ENCODE results near the gene FKTN.

DNA sequence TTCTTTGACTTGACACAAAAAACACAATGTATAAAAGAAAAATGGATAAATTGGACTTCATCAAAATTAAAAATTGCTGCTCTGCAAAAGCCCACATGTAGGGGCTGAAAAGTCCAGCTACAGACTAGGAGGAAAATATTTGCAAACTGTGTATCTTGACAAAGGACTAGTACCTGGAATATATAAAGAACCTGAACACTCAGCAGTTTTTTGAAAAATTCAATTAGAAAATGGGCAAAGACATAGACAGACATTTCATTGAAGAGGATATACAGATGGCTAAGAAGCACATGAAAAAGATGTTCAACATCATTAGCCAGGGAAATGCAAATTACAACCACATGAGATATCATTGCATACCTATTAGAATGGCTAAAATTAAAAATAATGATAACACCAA, 85.9 kb downstream of the FKTN start:
- TF ChIP-seq, protein P1, sequence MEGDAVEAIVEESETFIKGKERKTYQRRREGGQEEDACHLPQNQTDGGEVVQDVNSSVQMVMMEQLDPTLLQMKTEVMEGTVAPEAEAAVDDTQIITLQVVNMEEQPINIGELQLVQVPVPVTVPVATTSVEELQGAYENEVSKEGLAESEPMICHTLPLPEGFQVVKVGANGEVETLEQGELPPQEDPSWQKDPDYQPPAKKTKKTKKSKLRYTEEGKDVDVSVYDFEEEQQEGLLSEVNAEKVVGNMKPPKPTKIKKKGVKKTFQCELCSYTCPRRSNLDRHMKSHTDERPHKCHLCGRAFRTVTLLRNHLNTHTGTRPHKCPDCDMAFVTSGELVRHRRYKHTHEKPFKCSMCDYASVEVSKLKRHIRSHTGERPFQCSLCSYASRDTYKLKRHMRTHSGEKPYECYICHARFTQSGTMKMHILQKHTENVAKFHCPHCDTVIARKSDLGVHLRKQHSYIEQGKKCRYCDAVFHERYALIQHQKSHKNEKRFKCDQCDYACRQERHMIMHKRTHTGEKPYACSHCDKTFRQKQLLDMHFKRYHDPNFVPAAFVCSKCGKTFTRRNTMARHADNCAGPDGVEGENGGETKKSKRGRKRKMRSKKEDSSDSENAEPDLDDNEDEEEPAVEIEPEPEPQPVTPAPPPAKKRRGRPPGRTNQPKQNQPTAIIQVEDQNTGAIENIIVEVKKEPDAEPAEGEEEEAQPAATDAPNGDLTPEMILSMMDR (IDR thresholded peaks at IDR 0.05 in 2 of 3, conservative IDR thresholded peaks at IDR 0.05 in 1 of 3; ENCODE audit: borderline replicate concordance in 1 of 3, insufficient read depth in 1 of 3, low read depth in 2 of 3, low read length in 2 of 3), result no peak
- TF ChIP-seq, protein P2, sequence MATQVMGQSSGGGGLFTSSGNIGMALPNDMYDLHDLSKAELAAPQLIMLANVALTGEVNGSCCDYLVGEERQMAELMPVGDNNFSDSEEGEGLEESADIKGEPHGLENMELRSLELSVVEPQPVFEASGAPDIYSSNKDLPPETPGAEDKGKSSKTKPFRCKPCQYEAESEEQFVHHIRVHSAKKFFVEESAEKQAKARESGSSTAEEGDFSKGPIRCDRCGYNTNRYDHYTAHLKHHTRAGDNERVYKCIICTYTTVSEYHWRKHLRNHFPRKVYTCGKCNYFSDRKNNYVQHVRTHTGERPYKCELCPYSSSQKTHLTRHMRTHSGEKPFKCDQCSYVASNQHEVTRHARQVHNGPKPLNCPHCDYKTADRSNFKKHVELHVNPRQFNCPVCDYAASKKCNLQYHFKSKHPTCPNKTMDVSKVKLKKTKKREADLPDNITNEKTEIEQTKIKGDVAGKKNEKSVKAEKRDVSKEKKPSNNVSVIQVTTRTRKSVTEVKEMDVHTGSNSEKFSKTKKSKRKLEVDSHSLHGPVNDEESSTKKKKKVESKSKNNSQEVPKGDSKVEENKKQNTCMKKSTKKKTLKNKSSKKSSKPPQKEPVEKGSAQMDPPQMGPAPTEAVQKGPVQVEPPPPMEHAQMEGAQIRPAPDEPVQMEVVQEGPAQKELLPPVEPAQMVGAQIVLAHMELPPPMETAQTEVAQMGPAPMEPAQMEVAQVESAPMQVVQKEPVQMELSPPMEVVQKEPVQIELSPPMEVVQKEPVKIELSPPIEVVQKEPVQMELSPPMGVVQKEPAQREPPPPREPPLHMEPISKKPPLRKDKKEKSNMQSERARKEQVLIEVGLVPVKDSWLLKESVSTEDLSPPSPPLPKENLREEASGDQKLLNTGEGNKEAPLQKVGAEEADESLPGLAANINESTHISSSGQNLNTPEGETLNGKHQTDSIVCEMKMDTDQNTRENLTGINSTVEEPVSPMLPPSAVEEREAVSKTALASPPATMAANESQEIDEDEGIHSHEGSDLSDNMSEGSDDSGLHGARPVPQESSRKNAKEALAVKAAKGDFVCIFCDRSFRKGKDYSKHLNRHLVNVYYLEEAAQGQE (IDR thresholded peaks at IDR 0.05; ENCODE audit: low read depth), result no peak
- TF ChIP-seq EZH2phosphoT487 (IDR thresholded peaks at IDR 0.05; ENCODE audit: borderline replicate concordance) (no peak), RAD21 (IDR thresholded peaks at IDR 0.05; ENCODE audit: low read depth) (no peak), POLR2A (IDR thresholded peaks at IDR 0.05; ENCODE audit: borderline replicate concordance, extremely low read depth, insufficient read depth, insufficient read length) (no peak), POLR2AphosphoS5 (IDR thresholded peaks at IDR 0.05; ENCODE audit: low read depth, low read length) (no peak), EGR1 (IDR thresholded peaks at IDR 0.05; ENCODE audit: low read depth) (no peak), ATF3 (IDR thresholded peaks at IDR 0.05) (no peak), SIN3A (IDR thresholded peaks at IDR 0.05; ENCODE audit: low read depth) (no peak), SP1 (IDR thresholded peaks at IDR 0.05; ENCODE audit: low read depth) (no peak), EZH2 (IDR thresholded peaks at IDR 0.05) (no peak), YY1 (IDR thresholded peaks at IDR 0.05; ENCODE audit: extremely low read depth, insufficient replicate concordance, low read depth, low read length) (no peak), JUND (IDR thresholded peaks at IDR 0.05) (no peak)
- TF ChIP-seq, protein P3, sequence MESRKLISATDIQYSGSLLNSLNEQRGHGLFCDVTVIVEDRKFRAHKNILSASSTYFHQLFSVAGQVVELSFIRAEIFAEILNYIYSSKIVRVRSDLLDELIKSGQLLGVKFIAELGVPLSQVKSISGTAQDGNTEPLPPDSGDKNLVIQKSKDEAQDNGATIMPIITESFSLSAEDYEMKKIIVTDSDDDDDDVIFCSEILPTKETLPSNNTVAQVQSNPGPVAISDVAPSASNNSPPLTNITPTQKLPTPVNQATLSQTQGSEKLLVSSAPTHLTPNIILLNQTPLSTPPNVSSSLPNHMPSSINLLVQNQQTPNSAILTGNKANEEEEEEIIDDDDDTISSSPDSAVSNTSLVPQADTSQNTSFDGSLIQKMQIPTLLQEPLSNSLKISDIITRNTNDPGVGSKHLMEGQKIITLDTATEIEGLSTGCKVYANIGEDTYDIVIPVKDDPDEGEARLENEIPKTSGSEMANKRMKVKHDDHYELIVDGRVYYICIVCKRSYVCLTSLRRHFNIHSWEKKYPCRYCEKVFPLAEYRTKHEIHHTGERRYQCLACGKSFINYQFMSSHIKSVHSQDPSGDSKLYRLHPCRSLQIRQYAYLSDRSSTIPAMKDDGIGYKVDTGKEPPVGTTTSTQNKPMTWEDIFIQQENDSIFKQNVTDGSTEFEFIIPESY (IDR thresholded peaks at IDR 0.05; ENCODE audit: extremely low read depth, insufficient replicate concordance, low read length), result no peak
